Caco-2 (cell line): Measurements from ENCODE around the gene TMEM121B. TPM values are rescaled to one million over a fixed set of nuclear protein-coding genes. Genes with fewer than 3 reads are reported as not detected.

Experiments
- BruUV-seq: library from RNA; stranded (reverse); fragments of 400-500 nt; replicated peaks from 2 replicates; lab custom pipeline; 2021; lab: Mats Ljungman, UMichigan
- CTCF ChIA-PET: fragments of 300-600 bp; sonication (Branson Sonifier 250); formaldehyde crosslinking; loops from one replicate; lab custom pipeline; 2022; ENCODE audit warnings: antibody characterized with exemption; lab: Charles Lee
- POLR2A ChIA-PET: fragments of 300-600 bp; sonication (Branson Sonifier 250); formaldehyde crosslinking; loops from one replicate; lab custom pipeline; 2022; ENCODE audit warnings: antibody characterized with exemption; lab: Charles Lee
- DNase-seq, 2 experiments: peaks; one replicate each; pipeline versions ENCODE4 v3.0.0 to v3.0.0-alpha.2; 2020 to 2022
- H3K27me3 ChIP-seq: replicated peaks from 2 replicates; pipeline ENCODE4 v1.6.0; 2011; ENCODE audit warnings: low read length; ENCODE audit not compliant: control insufficient read depth, insufficient read depth
- H3K36me3 ChIP-seq: 2 replicates; pipeline ENCODE4 v1.5.1; 2011; ENCODE audit warnings: low read length; ENCODE audit not compliant: control insufficient read depth, insufficient read depth
- H3K4me1 ChIP-seq: fragments of 250-450 bp; sonication (Bioruptor Pico); 2 replicates; pipeline ENCODE4 v1.5.1; 2020; ENCODE audit warnings: mild to moderate bottlenecking
- H3K4me3 ChIP-seq: 2 replicates; pipeline ENCODE4 v1.5.1; 2011; ENCODE audit warnings: low read depth, mild to moderate bottlenecking, control low read depth, low read length
- H3K9me3 ChIP-seq: fragments of 250-450 bp; sonication (Bioruptor Pico); 2 replicates; pipeline ENCODE4 v1.5.1; 2020; ENCODE audit warnings: mild to moderate bottlenecking, moderate library complexity
- H3K27ac Mint-ChIP-seq: one replicate; pipeline ENCODE4 v1.8.0; 2022; ENCODE audit warnings: mixed read lengths; ENCODE audit not compliant: unreplicated experiment
- H3K27me3 Mint-ChIP-seq: one replicate; pipeline ENCODE4 v1.8.0; 2022; ENCODE audit warnings: mixed read lengths; ENCODE audit not compliant: insufficient read depth, unreplicated experiment
- H3K36me3 Mint-ChIP-seq: one replicate; pipeline ENCODE4 v1.8.0; 2022; ENCODE audit warnings: mild to moderate bottlenecking, mixed read lengths; ENCODE audit not compliant: insufficient read depth, unreplicated experiment
- H3K4me1 Mint-ChIP-seq: one replicate; pipeline ENCODE4 v1.8.0; 2022; ENCODE audit warnings: low read depth, mixed read lengths; ENCODE audit not compliant: unreplicated experiment
- H3K4me3 Mint-ChIP-seq: one replicate; pipeline ENCODE4 v1.8.0; 2022; ENCODE audit warnings: mild to moderate bottlenecking, moderate library complexity, mixed read lengths; ENCODE audit not compliant: unreplicated experiment
- H3K9me3 Mint-ChIP-seq: one replicate; pipeline ENCODE4 v1.8.0; 2022; ENCODE audit warnings: mixed read lengths; ENCODE audit not compliant: unreplicated experiment
- CTCF ChIP-seq, 2 experiments: fragments of 200-600 bp in 1 of 2; IDR thresholded peaks; 1 replicate in 1 of 2; 2 replicates in 1 of 2; pipeline versions ENCODE4 v1.5.1 to v1.8.0; 2011 to 2022; ENCODE audit warnings: antibody characterized with exemption in 1 of 2, control low read depth in 1 of 2, inconsistent platforms in 1 of 2, low read depth in 1 of 2, low read length in 1 of 2, mild to moderate bottlenecking in 1 of 2, moderate library complexity in 1 of 2; ENCODE audit not compliant: insufficient read depth in 1 of 2, severe bottlenecking in 1 of 2, unreplicated experiment in 1 of 2
- intact Hi-C: fragments of 100-400 bp; cut with micrococcal nuclease; formaldehyde crosslinking; loops from one replicate; pipeline ENCODE4 v1.10.0; 2022; ENCODE audit not compliant: unreplicated experiment
- total RNA-seq: library from RNA; stranded (reverse); gene quantifications from 2 replicates; pipeline ENCODE4 v1.2.3, GENCODE V29; 2022

The TMEM121B gene
- total RNA-seq, 1 experiment from 2014 or later: 0.82 TPM

DNA sequence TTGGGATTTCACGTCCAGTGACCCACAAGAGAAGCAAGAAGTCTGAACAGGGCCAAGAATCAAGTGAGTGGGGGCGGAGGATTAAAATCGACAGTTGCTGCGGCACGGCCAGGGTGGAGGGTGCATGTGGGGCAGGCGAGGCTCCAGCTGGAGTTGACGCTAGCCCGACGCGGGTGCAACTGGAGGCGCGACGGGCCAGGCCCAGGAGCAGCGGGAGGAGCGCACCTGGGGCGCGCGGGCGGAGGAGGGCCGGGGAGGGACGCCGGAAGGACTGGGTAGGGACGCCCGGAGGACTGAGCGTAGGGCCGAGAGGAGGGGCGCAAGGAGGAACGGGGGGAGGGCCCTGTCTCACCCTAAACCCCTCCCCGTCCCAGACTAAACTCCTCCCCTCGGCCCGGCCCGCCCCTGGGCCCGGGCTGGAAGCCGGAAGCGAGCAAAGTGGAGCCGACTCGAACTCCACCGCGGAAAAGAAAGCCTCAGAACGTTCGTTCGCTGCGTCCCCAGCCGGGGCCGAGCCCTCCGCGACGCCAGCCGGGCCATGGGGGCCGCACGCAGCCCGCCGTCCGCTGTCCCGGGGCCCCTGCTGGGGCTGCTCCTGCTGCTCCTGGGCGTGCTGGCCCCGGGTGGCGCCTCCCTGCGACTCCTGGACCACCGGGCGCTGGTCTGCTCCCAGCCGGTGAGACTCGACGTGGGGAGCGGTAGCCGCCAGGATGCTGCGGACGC, 36.4 kb downstream of the TMEM121B start, which contains the start of gene IL17RA:
TSS of gene IL17RA (plus strand) at position 447 of the 723 bp plus-strand sequence. CDS start at position 539, 92 bp downstream.
- no TSS peak for BruUV-seq
- H3K4me3 Mint-ChIP-seq: peak within 1 kb of the TSS; percentile 93
- H3K36me3 ChIP-seq: no peaks in the 10 kb centered on the region
- H3K9me3 ChIP-seq: no peaks in the 10 kb centered on the region
- no peaks in the 10 kb centered on the region for H3K9me3 Mint-ChIP-seq
- no peak for TF ChIP-seq CTCF (IDR thresholded peaks at IDR 0.05; ENCODE audit: insufficient read depth in 1 of 2, low read depth in 1 of 2, low read length in 1 of 2, severe bottlenecking in 1 of 2, unreplicated experiment in 1 of 2)
- peak within 1 kb of the TSS; percentile 98 for H3K4me3 ChIP-seq
- no peaks in the 10 kb centered on the region for H3K4me1 ChIP-seq
- H3K27me3 Mint-ChIP-seq: no peaks in the 10 kb centered on the region
- ChIA-PET POLR2A (no interaction called here), CTCF (no interaction called here)
- H3K36me3 Mint-ChIP-seq: no peaks in the 10 kb centered on the region
- intact Hi-C loops: loop anchor here (2.0 to 5.0 kb wide), 2 partner anchors 38 to 46 kb away; partner anchors contain the start of gene TMEM121B
- H3K27ac Mint-ChIP-seq: peak within 1 kb of the TSS; percentile 73
- peaks cover 8% of the 10 kb centered on the region for H3K4me1 Mint-ChIP-seq
- no peaks in the 10 kb centered on the region for H3K27me3 ChIP-seq
- peak; percentile 93 to 94 for DNase-seq

GRCh38 chr22:17083811-17084441, 37.2 kb downstream of the TMEM121B start:
- H3K27me3 Mint-ChIP-seq: no peaks in the 10 kb centered on the region
- H3K27ac Mint-ChIP-seq: peak overlapping the region; percentile 73
- POLR2A ChIA-PET: no interaction called here
- peaks cover 8% of the 10 kb centered on the region for H3K4me1 Mint-ChIP-seq
- no peaks in the 10 kb centered on the region for H3K4me1 ChIP-seq
- no TSS peak for BruUV-seq
- DNase-seq: no peak
- no peak for TF ChIP-seq CTCF (IDR thresholded peaks at IDR 0.05; ENCODE audit: insufficient read depth in 1 of 2, low read depth in 1 of 2, low read length in 1 of 2, severe bottlenecking in 1 of 2, unreplicated experiment in 1 of 2)
- H3K36me3 Mint-ChIP-seq: no peaks in the 10 kb centered on the region
- H3K4me3 ChIP-seq: peak overlapping the region; percentile 98
- H3K36me3 ChIP-seq: no peaks in the 10 kb centered on the region
- intact Hi-C loops: loop anchor here (2.0 to 5.0 kb wide), 2 partner anchors 38 to 45 kb away; partner anchors contain the start of gene TMEM121B
- H3K4me3 Mint-ChIP-seq: peak overlapping the region; percentile 93
- no peaks in the 10 kb centered on the region for H3K9me3 ChIP-seq
- CTCF ChIA-PET: no interaction called here
- H3K27me3 ChIP-seq: no peaks in the 10 kb centered on the region
- H3K9me3 Mint-ChIP-seq: no peaks in the 10 kb centered on the region

DNA sequence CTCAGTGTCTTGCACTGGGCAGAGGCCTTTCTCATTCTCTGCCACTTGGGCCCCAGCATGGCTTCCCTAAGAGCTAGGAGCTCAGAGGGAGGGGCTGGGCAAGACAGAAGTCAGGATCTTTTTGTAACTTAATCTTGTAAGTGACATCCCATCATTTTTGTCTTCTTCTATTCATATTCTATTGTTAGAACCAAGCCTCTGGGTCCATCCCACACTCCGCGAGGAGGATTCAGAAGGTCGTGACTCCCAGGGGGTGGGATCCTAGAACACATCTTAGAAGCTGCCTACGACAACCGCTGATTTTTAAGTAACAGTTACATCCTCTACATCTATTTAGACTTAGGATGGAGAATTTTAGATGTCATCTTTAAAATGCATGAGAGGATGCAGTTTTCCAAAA, 37.9 kb downstream of the TMEM121B start:
- Histone ChIP-seq H3K4me1 (no peaks in the 10 kb centered on the region), H3K27me3 (no peaks in the 10 kb centered on the region), H3K9me3 (no peaks in the 10 kb centered on the region), H3K36me3 (no peaks in the 10 kb centered on the region), H3K4me3 (no peak overlapping the region)
- TF ChIP-seq CTCF (IDR thresholded peaks at IDR 0.05; ENCODE audit: insufficient read depth in 1 of 2, low read depth in 1 of 2, low read length in 1 of 2, severe bottlenecking in 1 of 2, unreplicated experiment in 1 of 2): no peak
- H3K27me3 Mint-ChIP-seq: no peaks in the 10 kb centered on the region
- ChIA-PET CTCF (no interaction called here), POLR2A (no interaction called here)
- H3K4me1 Mint-ChIP-seq: peaks cover 8% of the 10 kb centered on the region
- intact Hi-C loops: loop anchor here (5.0 kb wide), 1 partner anchor 39 kb away; the partner anchor contains the start of gene TMEM121B
- BruUV-seq: no TSS peak
- peak overlapping the region; percentile 73 for H3K27ac Mint-ChIP-seq
- no peaks in the 10 kb centered on the region for H3K9me3 Mint-ChIP-seq
- no peaks in the 10 kb centered on the region for H3K36me3 Mint-ChIP-seq
- DNase-seq: no peak
- peak overlapping the region; percentile 93 for H3K4me3 Mint-ChIP-seq
